ENCODE results near the gene GOLGB1.

The GOLGB1 gene

GRCh38 chr3:121769246-121769645 is 19.7 kb upstream of the GOLGB1 start:
- ChIA-PET CTCF (no interaction called here), POLR2A (ENCODE audit: low non-redundant PET) (no interaction called here)

GRCh38 chr3:121768452-121768851 is 18.9 kb upstream of the GOLGB1 start:
- no peak overlapping the region for H3K27ac ChIP-seq
- DNase-seq (ENCODE audit: low spot score) = no peak
- POLR2A ChIA-PET (ENCODE audit: low non-redundant PET) = no interaction called here
- TF ChIP-seq CTCF (conservative IDR thresholded peaks at IDR 0.05; ENCODE audit: low read depth) = no peak
- CTCF ChIA-PET = no interaction called here

More at GRCh38 chr3:121769246-121769645, 19.7 kb upstream of the GOLGB1 start:
- no peak for DNase-seq (ENCODE audit: low spot score)
- no peak overlapping the region for H3K27ac ChIP-seq
- no peak for TF ChIP-seq CTCF (conservative IDR thresholded peaks at IDR 0.05; ENCODE audit: low read depth)

- TF ChIP-seq CTCF (conservative IDR thresholded peaks at IDR 0.05; ENCODE audit: low read depth) = no peak
- ChIA-PET POLR2A (ENCODE audit: low non-redundant PET) (no interaction called here), CTCF (interaction anchor here (0.6 kb wide), 1 partner anchor 11 kb away, joined by 3 read pairs; no protein-coding TSS in a partner anchor)
- H3K27ac ChIP-seq = no peak overlapping the region
- DNase-seq (ENCODE audit: low spot score) = no peak
Observed at GRCh38 chr3:121759541-121760202, 10.1 kb upstream of the GOLGB1 start.

GRCh38 chr3:121758727-121759450 is 9.3 kb upstream of the GOLGB1 start:
- ChIA-PET POLR2A (ENCODE audit: low non-redundant PET) (no interaction called here), CTCF (interaction anchor here (0.6 kb wide), 1 partner anchor 11 kb away, joined by 3 read pairs; no protein-coding TSS in a partner anchor)
- no peak for TF ChIP-seq CTCF (conservative IDR thresholded peaks at IDR 0.05; ENCODE audit: low read depth)
- no peak for DNase-seq (ENCODE audit: low spot score)
- no peak overlapping the region for H3K27ac ChIP-seq

GRCh38 chr3:121757812-121758545 is 8.4 kb upstream of the GOLGB1 start:
- no peak for TF ChIP-seq CTCF (conservative IDR thresholded peaks at IDR 0.05; ENCODE audit: low read depth)
- H3K27ac ChIP-seq = no peak overlapping the region
- no peak for DNase-seq (ENCODE audit: low spot score)
- ChIA-PET POLR2A (ENCODE audit: low non-redundant PET) (no interaction called here), CTCF (interaction anchor here (0.5 kb wide), 1 partner anchor 41 kb away, joined by 3 read pairs; no protein-coding TSS in a partner anchor)

GRCh38 chr3:121757087-121757811 is 7.7 kb upstream of the GOLGB1 start:
- CTCF ChIA-PET = no interaction called here
- no peak for TF ChIP-seq CTCF (conservative IDR thresholded peaks at IDR 0.05; ENCODE audit: low read depth)
- POLR2A ChIA-PET (ENCODE audit: low non-redundant PET) = no interaction called here
- no peak overlapping the region for H3K27ac ChIP-seq
- DNase-seq (ENCODE audit: low spot score) = no peak

All from RWPE1 (cell line).